Measurements from ENCODE around the gene GABRD. TPM values are rescaled to one million over a fixed set of nuclear protein-coding genes. Genes with fewer than 3 reads are reported as not detected.

The GABRD gene
- total and polyA plus RNA-seq, 2 of the 13 experiments (the other 11 are each of a cell fraction or from before 2014, with no cell fraction given) = not detected

DNA sequence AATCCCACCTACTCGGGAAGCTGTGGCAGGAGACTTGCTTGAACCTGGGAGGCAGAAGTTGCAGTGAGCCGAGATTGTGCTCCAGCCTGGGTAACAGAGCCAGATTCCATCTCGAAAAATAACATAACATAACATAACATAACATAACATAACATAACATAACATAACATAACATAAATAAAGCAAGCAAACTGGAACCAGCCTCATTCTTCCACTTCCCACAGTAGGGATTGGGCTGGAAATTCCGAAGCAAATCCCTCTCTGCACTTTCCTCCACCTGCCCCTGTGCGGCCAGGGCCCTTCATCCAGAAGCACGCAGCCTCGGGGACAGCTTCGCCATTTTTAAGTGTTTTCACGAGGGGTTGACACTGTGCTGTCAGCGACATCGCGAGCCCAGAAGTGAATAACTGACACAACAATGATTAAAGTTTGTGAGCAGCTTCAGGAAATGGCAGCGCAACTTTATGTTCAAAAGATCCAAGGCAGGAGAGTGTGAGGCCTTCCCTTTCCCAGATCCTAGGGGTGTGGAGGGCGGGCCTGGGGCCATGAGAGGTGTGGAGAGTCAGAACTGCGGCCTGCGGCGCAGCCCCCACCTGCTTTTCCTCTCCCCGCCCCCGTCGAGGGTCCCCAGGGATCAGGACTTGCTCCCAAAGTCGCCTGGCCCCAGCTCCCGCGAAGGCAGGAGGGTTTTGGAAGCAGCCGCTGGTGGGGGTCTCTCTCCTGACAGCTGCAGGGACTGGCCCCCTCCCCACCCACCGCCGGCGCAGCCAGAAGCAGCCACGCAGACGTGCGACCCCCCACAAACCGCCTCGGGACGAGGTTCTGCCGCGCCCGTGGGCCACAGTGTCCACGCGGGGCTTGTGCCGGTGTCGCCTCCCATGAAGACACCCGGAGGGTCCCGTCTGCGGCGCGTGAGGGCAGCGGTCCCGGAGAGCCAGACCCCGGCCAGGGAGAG is 651 bp upstream of the GABRD start:
- WGBS (ENCODE audit: low lambda C conversion rate) = 32% methylated on average over 29 of the region's 48 CpGs
- no TSS peak for BruUV-seq (replicated peaks)
- no peak overlapping the region for H3K4me3 ChIP-seq (replicated peaks in 1 of 3; ENCODE audit: insufficient read depth in 1 of 3, low read depth in 2 of 3, low read length in 3 of 3)
- no peak overlapping the region for H3K9ac ChIP-seq (ENCODE audit: insufficient read depth, low read depth, low read length)
- no peak for DNase-seq (ENCODE audit: low spot score)
- ChIA-PET POLR2A (no interaction called here), CTCF (ENCODE audit: low intra/inter-chr PET ratio, low total read pairs) (no interaction called here)
- H3K4me2 ChIP-seq (ENCODE audit: low read depth, low read length) = no peak overlapping the region
- H3K36me3 ChIP-seq (replicated peaks in 1 of 2; ENCODE audit: control insufficient read depth in 1 of 2, insufficient read depth in 2 of 2, low read length in 2 of 2) = no peaks in the 10 kb centered on the region
- no peak overlapping the region for H2AFZ ChIP-seq (ENCODE audit: low read length)
- H3K4me1 ChIP-seq (ENCODE audit: insufficient read depth, low read length) = peaks cover 7% of the 10 kb centered on the region
- peaks cover 31 to 90% of the 10 kb centered on the region in 2 experiments for H3K27me3 ChIP-seq (ENCODE audit: control insufficient read depth in 1 of 2, insufficient read depth in 2 of 2, low read length in 2 of 2)
- 0 out of 2 replicates have a peak, but pooled peaks cover 4% of the 10 kb centered on the region for H4K20me1 ChIP-seq (ENCODE audit: insufficient read depth, low read length)
- no peak for TF ChIP-seq DNMT3B (CRISPR knock-in tag; conservative IDR thresholded peaks at IDR 0.05)
- 0 out of 2 replicates have a peak, but pooled peaks have one; percentile 52 for TF ChIP-seq EZH2 (conservative IDR thresholded peaks at IDR 0.05; ENCODE audit: low read depth, low read length)
- no peak for FAIRE-seq
- H3K9me3 ChIP-seq (ENCODE audit: low read length) = no peaks in the 10 kb centered on the region
- no peak overlapping the region for H3K27ac ChIP-seq (ENCODE audit: extremely low read length, insufficient read depth, low read length)
- intact Hi-C loops (cut with micrococcal nuclease; ENCODE audit: unreplicated experiment) (no loop called here), in situ Hi-C loops (cut with HindIII; ENCODE audit: extremely low pct_ligation_motif_present, low pct_unique_long_range_greater_than_20kb) (no loop called here)
- no peak for ATAC-seq
- H3K79me2 ChIP-seq (ENCODE audit: insufficient read depth, low read length) = no peaks in the 10 kb centered on the region

DNA sequence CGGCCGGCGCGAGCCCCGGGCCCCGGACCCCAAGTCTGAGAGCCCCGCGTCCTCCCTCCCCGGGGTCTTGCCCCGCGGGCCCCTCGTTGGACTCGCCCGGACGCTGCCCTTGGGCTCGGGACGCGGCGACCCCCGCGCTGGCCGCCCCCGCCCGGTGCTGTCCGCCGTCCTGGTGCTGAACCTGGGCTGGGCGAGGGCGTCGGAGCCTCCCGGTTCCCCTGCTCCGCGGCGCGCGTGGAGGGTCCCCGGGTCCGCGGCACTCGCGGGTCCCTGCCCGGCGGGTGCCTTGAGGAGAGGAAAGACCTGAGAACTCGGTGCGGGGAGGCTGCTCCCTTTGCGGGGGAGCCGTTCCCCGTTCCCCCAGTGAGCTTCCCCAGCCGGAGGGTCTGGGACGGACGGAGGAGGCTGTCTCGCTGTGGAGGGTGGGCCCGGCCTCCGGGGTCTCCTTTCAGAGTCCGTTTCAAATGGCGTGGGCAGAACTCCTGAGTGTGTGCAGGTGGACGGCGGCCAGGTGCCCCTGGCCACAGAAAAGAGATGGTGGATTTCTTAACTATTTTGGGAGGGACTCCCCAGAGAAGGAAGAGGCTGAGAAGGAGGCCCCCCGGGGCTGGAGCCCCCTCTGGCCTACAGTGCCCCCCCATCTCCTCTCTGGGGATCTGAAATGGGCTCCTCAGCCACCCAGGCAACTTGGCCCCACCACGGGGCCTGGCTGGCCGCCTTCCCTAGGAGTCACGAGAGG is 595 bp downstream of the GABRD start:
- Histone ChIP-seq H3K4me1 (ENCODE audit: insufficient read depth, low read length) (peaks cover 7% of the 10 kb centered on the region), H3K27ac (ENCODE audit: extremely low read length, insufficient read depth, low read length) (no peak overlapping the region), H3K36me3 (replicated peaks in 1 of 2; ENCODE audit: control insufficient read depth in 1 of 2, insufficient read depth in 2 of 2, low read length in 2 of 2) (no peaks in the 10 kb centered on the region), H4K20me1 (ENCODE audit: insufficient read depth, low read length) (0 out of 2 replicates have a peak, but pooled peaks cover 4% of the 10 kb centered on the region), H3K9ac (ENCODE audit: insufficient read depth, low read depth, low read length) (no peak overlapping the region), H3K9me3 (ENCODE audit: low read length) (no peaks in the 10 kb centered on the region), H3K27me3 (ENCODE audit: control insufficient read depth in 1 of 2, insufficient read depth in 2 of 2, low read length in 2 of 2) (peaks cover 32 to 91% of the 10 kb centered on the region in 2 experiments), H3K4me3 (replicated peaks in 1 of 3; ENCODE audit: insufficient read depth in 1 of 3, low read depth in 2 of 3, low read length in 3 of 3) (peak overlapping the region in 1 of 3 experiments; percentile 16; a peak in 1 of 6 replicates), H3K79me2 (ENCODE audit: insufficient read depth, low read length) (no peaks in the 10 kb centered on the region), H2AFZ (ENCODE audit: low read length) (no peak overlapping the region), H3K4me2 (ENCODE audit: low read depth, low read length) (no peak overlapping the region)
- 29% methylated on average over 20 of the region's 61 CpGs for WGBS (ENCODE audit: low lambda C conversion rate)
- no TSS peak for BruUV-seq (replicated peaks)
- POLR2A ChIA-PET = no interaction called here
- intact Hi-C loops (cut with micrococcal nuclease; ENCODE audit: unreplicated experiment) = no loop called here
- FAIRE-seq (no peak), DNase-seq (ENCODE audit: low spot score) (no peak), ATAC-seq (no peak; the same call in 2 of the 3 replicates)
- CTCF ChIA-PET (ENCODE audit: low intra/inter-chr PET ratio, low total read pairs) = no interaction called here
- in situ Hi-C loops (cut with HindIII; ENCODE audit: extremely low pct_ligation_motif_present, low pct_unique_long_range_greater_than_20kb) = no loop called here
- TF ChIP-seq NFKBIZ (CRISPR knock-in tag; IDR thresholded peaks at IDR 0.05) = no peak
- no peak for TF ChIP-seq KLF16 (CRISPR knock-in tag; IDR thresholded peaks at IDR 0.05)
- TF ChIP-seq XRCC5 (optimal IDR thresholded peaks at IDR 0.05; ENCODE audit: low read length) = no peak
- TF ChIP-seq SRY (CRISPR knock-in tag; IDR thresholded peaks at IDR 0.05) = no peak
- TF ChIP-seq ZNF451 (CRISPR knock-in tag; IDR thresholded peaks at IDR 0.05) = no peak
- no peak for TF ChIP-seq ZNF430 (CRISPR knock-in tag; IDR thresholded peaks at IDR 0.05)
- TF ChIP-seq, protein P1, sequence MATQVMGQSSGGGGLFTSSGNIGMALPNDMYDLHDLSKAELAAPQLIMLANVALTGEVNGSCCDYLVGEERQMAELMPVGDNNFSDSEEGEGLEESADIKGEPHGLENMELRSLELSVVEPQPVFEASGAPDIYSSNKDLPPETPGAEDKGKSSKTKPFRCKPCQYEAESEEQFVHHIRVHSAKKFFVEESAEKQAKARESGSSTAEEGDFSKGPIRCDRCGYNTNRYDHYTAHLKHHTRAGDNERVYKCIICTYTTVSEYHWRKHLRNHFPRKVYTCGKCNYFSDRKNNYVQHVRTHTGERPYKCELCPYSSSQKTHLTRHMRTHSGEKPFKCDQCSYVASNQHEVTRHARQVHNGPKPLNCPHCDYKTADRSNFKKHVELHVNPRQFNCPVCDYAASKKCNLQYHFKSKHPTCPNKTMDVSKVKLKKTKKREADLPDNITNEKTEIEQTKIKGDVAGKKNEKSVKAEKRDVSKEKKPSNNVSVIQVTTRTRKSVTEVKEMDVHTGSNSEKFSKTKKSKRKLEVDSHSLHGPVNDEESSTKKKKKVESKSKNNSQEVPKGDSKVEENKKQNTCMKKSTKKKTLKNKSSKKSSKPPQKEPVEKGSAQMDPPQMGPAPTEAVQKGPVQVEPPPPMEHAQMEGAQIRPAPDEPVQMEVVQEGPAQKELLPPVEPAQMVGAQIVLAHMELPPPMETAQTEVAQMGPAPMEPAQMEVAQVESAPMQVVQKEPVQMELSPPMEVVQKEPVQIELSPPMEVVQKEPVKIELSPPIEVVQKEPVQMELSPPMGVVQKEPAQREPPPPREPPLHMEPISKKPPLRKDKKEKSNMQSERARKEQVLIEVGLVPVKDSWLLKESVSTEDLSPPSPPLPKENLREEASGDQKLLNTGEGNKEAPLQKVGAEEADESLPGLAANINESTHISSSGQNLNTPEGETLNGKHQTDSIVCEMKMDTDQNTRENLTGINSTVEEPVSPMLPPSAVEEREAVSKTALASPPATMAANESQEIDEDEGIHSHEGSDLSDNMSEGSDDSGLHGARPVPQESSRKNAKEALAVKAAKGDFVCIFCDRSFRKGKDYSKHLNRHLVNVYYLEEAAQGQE (IDR thresholded peaks at IDR 0.05; ENCODE audit: borderline replicate concordance in 1 of 2, low read depth in 1 of 2, low read length in 2 of 2) = peak; percentile 93
- TF ChIP-seq PAX8 (CRISPR knock-in tag; IDR thresholded peaks at IDR 0.05; ENCODE audit: borderline replicate concordance) = no peak
- TF ChIP-seq NFKB2 (CRISPR knock-in tag; IDR thresholded peaks at IDR 0.05; ENCODE audit: borderline replicate concordance) = peak; percentile 35; the same call in 1 of the 2 replicates
- 0 out of 2 replicates have a peak, but pooled peaks have one; percentile 16 for TF ChIP-seq HOXA3 (CRISPR knock-in tag; IDR thresholded peaks at IDR 0.05)
- TF ChIP-seq HIVEP1 (CRISPR knock-in tag; IDR thresholded peaks at IDR 0.05) = no peak

Measured in HepG2 (cell line).